Body of pancreas (tissue), 4 donors: ENCODE measurements around the gene PARL. TPM values are rescaled to one million over a fixed set of nuclear protein-coding genes. Genes with fewer than 3 reads are reported as not detected.

Experiments used
- ATAC-seq: fragments of 150-250 bp; one replicate; pipeline ENCODE4 v1.9.1; 2016
- DNase-seq, 4 donors: peaks; one replicate each; pipeline ENCODE4 v3.0.0-alpha.2; 2019
- H3K27ac ChIP-seq, 4 donors: fragments of 200-600 bp; sonication (generic); 1 replicate in 3 of 4; 2 replicates in 1 of 4; pipeline versions ENCODE4 v1.5.1 to v1.6.1; 2016 to 2019; ENCODE audit warnings: mild to moderate bottlenecking in 1 of 4, mixed read lengths in 1 of 4, moderate library complexity in 1 of 4
- H3K27me3 ChIP-seq, 2 donors: fragments of 200-600 bp; sonication (generic); one replicate each; pipeline ENCODE4 v1.6.0; 2016; ENCODE audit warnings: mild to moderate bottlenecking in 1 of 2
- H3K36me3 ChIP-seq, 2 donors: fragments of 200-600 bp; sonication (generic); replicated peaks in 1 of 2; 2 replicates each; pipeline ENCODE4 v1.5.1; 2016; ENCODE audit warnings: low read depth in 2 of 2; ENCODE audit not compliant: insufficient read depth in 1 of 2
- H3K4me1 ChIP-seq: fragments of 200-600 bp; sonication (generic); one replicate; pipeline ENCODE4 v1.6.0; 2016
- H3K4me3 ChIP-seq, 2 donors: fragments of 200-600 bp; sonication (generic); 1 replicate in 1 of 2; 2 replicates in 1 of 2; pipeline ENCODE4 v1.5.1; 2016 to 2019
- H3K9me3 ChIP-seq, 3 donors: fragments of 200-600 bp; sonication (generic); 1 replicate in 2 of 3; 2 replicates in 1 of 3; pipeline ENCODE4 v1.5.1; 2016
- CTCF ChIP-seq, 7 experiments: fragments of 450-650 bp in 4 of 7; fragments of 200-600 bp in 3 of 7; sonication (generic) in 3 of 7; IDR thresholded peaks; one replicate each; pipeline ENCODE4 v1.5.1; 2016 to 2019; ENCODE audit warnings: antibody characterized with exemption in 7 of 7
- POLR2A ChIP-seq, 3 donors: fragments of 450-650 bp; IDR thresholded peaks; one replicate each; pipeline ENCODE4 v1.6.1; 2016; ENCODE audit warnings: antibody characterized with exemption in 3 of 3, mild to moderate bottlenecking in 2 of 3
- WGBS, 2 donors: methylation state at CpG; one replicate each; pipeline ENCODE4 v1.1.5; 2017; 5-methylcytosine and 5-hydroxymethylcytosine counted together
- intact Hi-C: fragments of 100-400 bp; cut with DNase I; formaldehyde crosslinking; loops from one replicate; pipeline ENCODE4 v1.15.1; 2023
- total RNA-seq, 2 donors: library from RNA; depleted of rRNA; stranded (reverse); fragments of >200 nt; gene quantifications; one replicate each; pipeline ENCODE4 v1.1.0, GENCODE V29; 2016

The PARL gene
- total RNA-seq, 2 donors from 2014 or later: 25.4 to 34.6 TPM

GRCh38 chr3:183817639-183818038 is 67.0 kb downstream of the PARL start:
- Histone ChIP-seq H3K27ac (no peak overlapping the region), H3K36me3 (peaks cover 0 to 8% of the 10 kb centered on the region in 2 donors), H3K4me3 (no peak overlapping the region), H3K4me1 (peaks cover 8% of the 10 kb centered on the region), H3K9me3 (no peaks in the 10 kb centered on the region), H3K27me3 (no peaks in the 10 kb centered on the region)
- intact Hi-C loops: no loop called here
- TF ChIP-seq CTCF (IDR thresholded peaks at IDR 0.05) (no peak), POLR2A (IDR thresholded peaks at IDR 0.05) (no peak)
- ATAC-seq (no peak), DNase-seq (no peak)
- 95 to 98% methylated on average over 7 to 9 of the region's 9 CpGs for WGBS, 2 donors

- TF ChIP-seq POLR2A (IDR thresholded peaks at IDR 0.05): no peak
- no peak for TF ChIP-seq CTCF (IDR thresholded peaks at IDR 0.05)
- DNase-seq: no peak
- no peak for ATAC-seq
- intact Hi-C loops: no loop called here
- Histone ChIP-seq H3K27ac (no peak overlapping the region), H3K4me1 (peaks cover 13% of the 10 kb centered on the region), H3K36me3 (peaks cover 0 to 8% of the 10 kb centered on the region in 2 donors), H3K27me3 (no peaks in the 10 kb centered on the region), H3K9me3 (no peaks in the 10 kb centered on the region), H3K4me3 (no peak overlapping the region)
- 81 to 87% methylated on average over 17 to 20 of the region's 20 CpGs for WGBS, 2 donors
Measured at GRCh38 chr3:183816681-183817510, 67.8 kb downstream of the PARL start.

- Histone ChIP-seq H3K27me3 (no peaks in the 10 kb centered on the region), H3K4me3 (no peak overlapping the region), H3K27ac (no peak overlapping the region), H3K36me3 (peaks cover 0 to 8% of the 10 kb centered on the region in 2 donors), H3K9me3 (no peaks in the 10 kb centered on the region), H3K4me1 (peaks cover 21% of the 10 kb centered on the region)
- no peak for DNase-seq
- no peak for ATAC-seq
- intact Hi-C loops: no loop called here
- TF ChIP-seq POLR2A (IDR thresholded peaks at IDR 0.05) (no peak), CTCF (IDR thresholded peaks at IDR 0.05) (no peak)
- WGBS, 2 donors: 85% methylated on average over 12 of the region's 12 CpGs
Measured at GRCh38 chr3:183815951-183816475, 68.7 kb downstream of the PARL start.

- no peak overlapping the region for H3K27ac ChIP-seq
- no peak overlapping the region for H3K4me3 ChIP-seq
- peaks cover 0 to 8% of the 10 kb centered on the region in 2 donors for H3K36me3 ChIP-seq
- no peaks in the 10 kb centered on the region for H3K27me3 ChIP-seq
- no peak for DNase-seq
- H3K4me1 ChIP-seq: peaks cover 26% of the 10 kb centered on the region
- no peak for ATAC-seq
- no peaks in the 10 kb centered on the region for H3K9me3 ChIP-seq
- intact Hi-C loops: no loop called here
- WGBS, 2 donors: 87 to 88% methylated on average over 9 of the region's 9 CpGs
- TF ChIP-seq POLR2A (IDR thresholded peaks at IDR 0.05) (no peak), CTCF (IDR thresholded peaks at IDR 0.05) (no peak)
Measured at GRCh38 chr3:183815563-183815940, 69.1 kb downstream of the PARL start.
